Stimulated activated CD4-positive, alpha-beta T cell treated with anti-CD3 and anti-CD28 coated beads, Interleukin-1b, Interleukin-23, amount 100 ng/mL, for 24 hours (primary cell): ENCODE results near the gene TSHZ2.

ENCODE experiments used
- DNase-seq, 4 experiments: peaks; one replicate each; pipeline ENCODE4 v3.0.0-alpha.2; 2020; ENCODE audit warnings: low read depth in 4 of 4, low spot score in 1 of 4

The TSHZ2 gene

DNA sequence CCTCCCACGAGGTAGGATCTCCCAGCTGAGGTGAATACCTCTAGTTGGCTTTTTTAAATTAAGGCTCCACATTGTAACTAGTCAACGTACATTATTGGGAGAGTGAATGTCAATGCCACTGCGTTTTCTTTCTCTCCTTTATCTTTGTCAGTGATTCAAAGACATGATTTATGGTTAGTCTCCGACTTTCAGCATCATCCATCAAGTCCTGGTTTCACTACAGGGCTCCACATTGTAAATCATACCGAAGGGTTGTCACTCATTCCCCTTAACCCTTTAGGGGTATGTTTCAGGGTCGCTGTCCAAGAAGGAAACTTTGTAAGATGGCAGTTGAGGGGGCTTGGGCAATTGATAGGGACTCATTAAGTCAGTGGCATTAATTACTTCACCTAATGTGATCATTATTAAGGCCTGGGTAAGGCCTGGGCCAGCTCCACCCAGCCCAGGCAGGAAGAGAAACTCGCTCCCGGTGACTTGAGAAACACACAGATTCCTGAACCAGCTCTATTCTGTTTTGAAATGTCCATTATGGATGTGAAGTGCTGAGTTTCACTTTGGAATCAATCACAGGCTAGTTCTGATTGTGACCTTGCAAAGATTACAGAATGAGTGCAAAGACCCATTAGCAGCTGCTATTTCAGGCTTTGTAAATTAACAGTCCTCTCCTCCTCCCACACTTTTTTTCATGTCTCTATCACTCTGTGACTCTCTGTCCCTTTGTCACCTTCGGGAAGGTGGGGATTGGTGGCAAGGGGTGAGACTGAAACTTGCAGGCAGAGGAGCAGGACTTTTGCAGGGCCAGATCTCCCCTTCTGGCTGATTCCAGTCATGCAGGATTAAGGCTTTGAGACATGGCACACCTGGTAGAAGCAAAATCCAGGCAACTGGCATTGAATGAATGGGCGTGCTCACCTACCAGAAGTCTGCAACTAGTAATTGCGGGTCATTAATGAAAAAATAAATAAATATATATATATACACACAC is 222.4 kb downstream of the TSHZ2 start:
- no peak for DNase-seq

GRCh38 chr20:53195876-53196610 is 223.9 kb downstream of the TSHZ2 start:
- DNase-seq = no peak

DNA sequence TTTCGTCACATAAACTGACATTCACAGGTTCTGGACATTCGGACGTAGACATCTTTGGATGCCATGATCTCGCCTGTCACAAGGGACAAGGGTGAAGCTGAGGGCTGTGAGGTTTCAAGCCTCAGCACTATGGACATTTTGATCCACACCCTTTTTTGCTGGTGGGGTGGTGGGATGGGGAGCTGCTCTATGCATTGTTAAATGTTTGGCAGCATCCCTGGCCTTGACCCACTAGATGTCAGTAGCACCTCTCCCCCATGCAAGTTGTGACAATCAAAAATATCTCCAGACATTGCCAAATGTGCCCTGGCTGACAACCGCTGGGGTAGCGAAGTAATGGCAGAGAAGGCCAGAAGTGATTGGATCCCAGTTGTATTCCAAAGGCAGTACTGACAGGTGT is 229.4 kb downstream of the TSHZ2 start:
- DNase-seq = no peak

- no peak for DNase-seq
These were observed 230.6 kb downstream of the TSHZ2 start for GRCh38 chr20:53202777-53203176.

DNA sequence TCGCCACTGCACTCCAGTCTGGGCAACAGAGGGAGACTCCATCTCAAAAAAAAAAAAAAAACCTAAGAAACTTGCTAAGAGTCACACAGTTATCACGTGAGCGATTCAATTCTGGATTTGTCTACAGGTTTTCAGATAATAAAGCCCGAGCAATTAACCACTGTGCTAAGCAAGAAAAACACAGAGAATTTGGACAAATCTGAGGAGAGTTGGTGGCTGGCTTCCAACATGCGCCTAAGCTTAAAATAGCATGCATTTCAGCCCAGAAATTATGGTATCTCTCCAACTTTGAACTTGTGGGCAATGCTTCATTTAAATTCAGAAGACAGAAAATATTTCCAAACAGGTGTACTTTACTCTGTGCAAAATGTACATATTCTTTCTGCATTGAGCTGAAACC is 232.9 kb downstream of the TSHZ2 start:
- DNase-seq = no peak

GRCh38 chr20:53208110-53208832 is 236.1 kb downstream of the TSHZ2 start:
- no peak for DNase-seq

- no peak for DNase-seq
These were observed 237.9 kb downstream of the TSHZ2 start for GRCh38 chr20:53210041-53210440.

DNA sequence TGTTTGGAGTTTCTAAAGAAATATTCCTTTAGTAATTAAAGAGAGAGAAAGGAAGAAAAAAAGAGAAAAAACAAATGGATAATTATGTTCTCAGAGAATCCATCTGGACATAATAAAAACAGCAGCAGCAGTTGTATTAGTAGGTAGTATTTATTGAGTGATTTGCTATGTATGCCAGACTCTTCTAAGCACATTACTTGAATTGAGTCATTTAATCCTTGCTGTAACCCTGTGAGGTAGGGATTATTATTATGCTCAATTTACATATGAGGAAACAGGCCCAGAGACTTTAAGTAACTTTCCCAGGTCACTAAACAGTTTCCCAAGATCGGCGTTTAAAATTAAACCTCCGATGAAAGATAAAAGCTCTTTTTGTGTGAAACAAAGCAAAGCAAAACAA is 238.8 kb downstream of the TSHZ2 start:
- DNase-seq = no peak

- no peak for DNase-seq
These were observed 239.9 kb downstream of the TSHZ2 start for GRCh38 chr20:53212018-53212417.

GRCh38 chr20:53214392-53214791 is 242.2 kb downstream of the TSHZ2 start:
- DNase-seq = no peak

- DNase-seq = no peak
These were observed 243.0 kb downstream of the TSHZ2 start for GRCh38 chr20:53215166-53215565.

- DNase-seq = no peak
These were observed 244.3 kb downstream of the TSHZ2 start for GRCh38 chr20:53216478-53216855.

GRCh38 chr20:53216856-53217576 is 244.9 kb downstream of the TSHZ2 start:
- peak; percentile 68 to 76 (median 69) for DNase-seq

DNA sequence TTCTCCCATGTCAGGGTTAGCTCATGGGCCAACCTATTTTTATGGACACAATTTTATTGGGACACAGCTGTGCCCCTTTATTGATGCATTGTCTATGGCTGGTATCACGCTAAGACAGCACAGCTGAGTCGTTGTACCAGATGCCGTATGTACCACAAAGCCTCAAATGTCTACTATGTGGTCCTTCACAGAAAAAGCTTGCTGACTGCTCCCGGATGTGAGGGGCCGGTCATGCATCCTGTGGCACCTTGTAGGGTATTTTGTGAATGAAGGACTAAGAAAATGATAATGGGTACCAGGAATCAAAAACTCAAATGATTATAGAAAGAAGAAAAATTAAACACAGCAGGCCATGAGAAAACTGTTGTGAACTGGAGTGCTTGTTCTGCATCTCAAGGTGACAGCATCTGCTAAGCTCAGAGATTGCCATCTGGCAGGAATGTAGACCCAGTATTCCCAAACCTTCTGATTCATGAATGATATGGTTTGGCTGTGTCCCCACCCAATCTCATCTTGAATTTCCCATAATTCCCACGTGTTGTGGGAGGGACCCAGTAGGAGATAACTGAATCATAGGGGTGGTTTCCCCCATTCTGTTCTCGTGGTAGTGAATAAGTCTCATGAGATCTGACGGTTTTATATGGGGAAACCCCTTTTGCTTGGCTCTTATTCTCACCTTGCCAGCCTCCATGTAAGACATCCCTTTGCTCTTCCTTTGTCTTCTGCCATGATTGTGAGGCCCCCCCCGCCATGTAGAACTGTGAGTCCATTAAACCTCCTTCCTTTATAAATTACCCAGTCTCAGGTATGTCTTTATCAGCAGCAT is 248.5 kb downstream of the TSHZ2 start:
- no peak for DNase-seq

GRCh38 chr20:53221731-53222130 is 249.6 kb downstream of the TSHZ2 start:
- no peak for DNase-seq

DNA sequence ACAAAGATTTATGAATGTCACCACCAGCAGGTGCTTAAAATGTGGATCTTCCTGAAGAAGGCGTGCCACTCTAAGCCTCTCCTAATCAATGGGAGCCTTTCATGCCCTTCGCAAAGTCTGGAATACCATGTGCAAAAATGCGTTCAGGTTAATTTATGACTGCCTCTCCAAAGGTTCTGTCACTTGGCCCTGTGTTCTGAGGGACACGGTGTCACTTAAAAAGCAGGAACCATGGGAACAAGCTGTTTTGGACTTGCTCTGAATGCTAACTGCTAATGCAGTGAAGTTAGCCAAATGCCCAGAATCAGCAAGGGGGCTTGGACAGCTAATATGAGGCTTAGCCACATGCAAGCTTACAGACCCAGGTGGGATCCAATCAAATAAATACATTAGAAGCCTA is 250.3 kb downstream of the TSHZ2 start:
- no peak for DNase-seq

DNA sequence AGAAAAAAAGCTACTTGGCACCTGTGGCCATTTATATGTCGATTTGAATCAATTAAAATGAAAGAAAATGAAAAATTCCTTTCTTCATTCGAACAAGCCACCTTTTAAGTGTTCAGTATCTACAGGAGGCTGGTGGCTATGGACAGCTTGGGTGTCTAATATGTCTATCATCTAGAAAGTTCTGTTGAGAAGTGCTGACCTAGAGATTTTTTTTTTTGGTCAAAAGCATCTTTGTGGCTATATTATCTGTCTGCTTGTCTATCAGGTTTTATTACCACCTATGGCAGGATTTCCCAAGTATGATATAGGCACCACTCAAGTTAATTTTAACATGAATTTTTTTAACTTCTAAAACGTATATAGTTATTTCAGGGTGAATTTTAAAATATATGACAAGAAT is 250.8 kb downstream of the TSHZ2 start:
- DNase-seq = no peak

GRCh38 chr20:53223626-53224172 is 251.5 kb downstream of the TSHZ2 start:
- DNase-seq = no peak

DNA sequence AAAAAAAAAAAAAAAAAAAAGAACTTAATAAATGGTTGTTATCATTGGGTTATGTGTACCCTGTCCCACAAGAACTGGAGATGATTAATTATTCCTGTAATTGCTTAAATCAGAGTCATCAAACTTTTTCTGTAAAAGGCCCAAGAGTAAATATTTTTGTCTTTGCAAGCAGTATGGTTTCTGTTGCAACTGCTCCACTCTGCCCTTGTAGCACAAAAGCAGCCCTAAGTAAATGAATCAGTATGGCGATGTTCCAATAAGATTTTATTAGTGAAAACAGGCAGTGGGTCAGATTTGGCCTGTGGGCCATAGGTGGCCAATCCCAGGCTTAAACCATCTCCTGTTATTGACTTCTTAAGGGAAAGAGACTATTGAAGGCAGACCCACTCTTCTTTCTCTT is 252.7 kb downstream of the TSHZ2 start:
- DNase-seq = no peak

- DNase-seq = no peak
These were observed 254.7 kb downstream of the TSHZ2 start for GRCh38 chr20:53226826-53227225.
